CD4-positive, CD25-positive, alpha-beta regulatory T cell (primary cell): Measurements from ENCODE around the gene ZNF281. TPM values are rescaled to one million over a fixed set of nuclear protein-coding genes. Genes with fewer than 3 reads are reported as not detected.
A peak's percentile ranks its signal among the peaks of the same experiment; 100 is the strongest.
"Not testable (repeated sequence)": the region's sequence is repeated elsewhere in the genome, so short reads cannot be mapped to it uniquely, and the experiment has no call there.

Experiments
- ATAC-seq, 2 donors: fragments of 150-1000 bp; cut with Tn5 transposase; one replicate each; pipeline ENCODE4 v1.10.0; 2021; ENCODE audit warnings: low read depth in 2 of 2, moderate number of reproducible peaks in 2 of 2, moderate library complexity in 1 of 2
- DNase-seq, 3 donors: peaks; one replicate each; pipeline versions ENCODE4 v3.0.0 to v3.0.0-alpha.2; 2012 to 2022; ENCODE audit warnings: mixed read lengths in 1 of 3
- H3K27ac ChIP-seq: one replicate; pipeline ENCODE4 v1.7.0; 2013; ENCODE audit warnings: mild to moderate bottlenecking, low read length; ENCODE audit not compliant: insufficient read depth, poor library complexity, severe bottlenecking
- H3K27me3 ChIP-seq: one replicate; pipeline ENCODE4 v1.7.0; 2013; ENCODE audit warnings: low read length; ENCODE audit not compliant: control insufficient read depth, insufficient read depth
- H3K36me3 ChIP-seq: one replicate; pipeline ENCODE4 v1.7.0; 2013; ENCODE audit warnings: mild to moderate bottlenecking, low read length, moderate library complexity; ENCODE audit not compliant: control insufficient read depth, insufficient read depth
- H3K4me1 ChIP-seq: 2 replicates; pipeline ENCODE4 v1.7.0; 2013; ENCODE audit warnings: mild to moderate bottlenecking, low read length; ENCODE audit not compliant: insufficient read depth, control insufficient read depth, poor library complexity, severe bottlenecking
- H3K4me3 ChIP-seq: one replicate; pipeline ENCODE4 v1.7.0; 2013; ENCODE audit warnings: low read depth, mild to moderate bottlenecking, low read length, moderate library complexity
- H3K9me3 ChIP-seq, 2 experiments: 1 replicate in 1 of 2; 2 replicates in 1 of 2; pipeline ENCODE4 v1.7.0; 2013; ENCODE audit warnings: low read length in 2 of 2, mild to moderate bottlenecking in 1 of 2, moderate library complexity in 1 of 2; ENCODE audit not compliant: control insufficient read depth in 2 of 2
- H3K27ac Mint-ChIP-seq, 3 donors: one replicate each; pipeline ENCODE4 v1.8.0; 2020 to 2022; ENCODE audit warnings: mild to moderate bottlenecking in 3 of 3, mixed read lengths in 3 of 3, moderate library complexity in 2 of 3
- H3K27me3 Mint-ChIP-seq: one replicate; pipeline ENCODE4 v1.8.0; 2022; ENCODE audit warnings: mild to moderate bottlenecking, mixed read lengths
- H3K36me3 Mint-ChIP-seq: one replicate; pipeline ENCODE4 v1.8.0; 2020; ENCODE audit warnings: mixed read lengths
- H3K4me1 Mint-ChIP-seq, 4 donors: one replicate each; pipeline ENCODE4 v1.8.0; 2020 to 2022; ENCODE audit warnings: mixed read lengths in 4 of 4, mild to moderate bottlenecking in 1 of 4
- H3K4me3 Mint-ChIP-seq, 4 donors: one replicate each; pipeline ENCODE4 v1.8.0; 2020 to 2022; ENCODE audit warnings: mild to moderate bottlenecking in 4 of 4, mixed read lengths in 4 of 4, moderate library complexity in 3 of 4
- H3K9me3 Mint-ChIP-seq, 7 donors: one replicate each; pipeline ENCODE4 v1.8.0; 2020 to 2022; ENCODE audit warnings: mixed read lengths in 7 of 7, mild to moderate bottlenecking in 3 of 7, moderate library complexity in 2 of 7
- polyA plus RNA-seq, 4 donors: library from polyadenylated mRNA; unstranded; fragments of 300-500 nt; fragmentation: Illumina TruSeq; gene quantifications; one replicate each; pipeline ENCODE4 v1.2.3, GENCODE V29; 2021
- total RNA-seq: library from RNA; stranded (reverse); gene quantifications from one replicate; pipeline ENCODE4 v1.2.3, GENCODE V29; 2022

The ZNF281 gene
- total and polyA plus RNA-seq, 5 donors from 2014 or later: 27.9 to 41.9 (median 33.1) TPM

- Histone ChIP-seq H3K27me3 (no peaks in the 10 kb centered on the region), H3K4me3 (no peak overlapping the region), H3K4me1 (peaks cover 11% of the 10 kb centered on the region), H3K9me3 (no peaks in the 10 kb centered on the region), H3K36me3 (no peaks in the 10 kb centered on the region), H3K27ac (no peak overlapping the region)
- H3K4me1 Mint-ChIP-seq: peaks cover 5 to 19% (median 12%) of the 10 kb centered on the region in 4 donors
- H3K27ac Mint-ChIP-seq: no peak overlapping the region
- ATAC-seq: no peak
- H3K36me3 Mint-ChIP-seq: no peaks in the 10 kb centered on the region
- DNase-seq: no peak
- H3K27me3 Mint-ChIP-seq: peaks cover 4% of the 10 kb centered on the region
- H3K9me3 Mint-ChIP-seq: peaks cover 0 to 2% (median 0%) of the 10 kb centered on the region in 7 donors
- H3K4me3 Mint-ChIP-seq: no peak overlapping the region
These were observed 4.8 kb upstream of the ZNF281 start for GRCh38 chr1:200414657-200415056.

- ATAC-seq, H3K36me3 Mint-ChIP-seq: not testable (repeated sequence)
These were observed 3.9 kb upstream of the ZNF281 start for GRCh38 chr1:200413766-200414165.

GRCh38 chr1:200411406-200412257 lies 1.8 kb upstream of the ZNF281 start:
- H3K9me3 ChIP-seq: no peaks in the 10 kb centered on the region
- no peak for DNase-seq
- H3K27ac Mint-ChIP-seq: peak overlapping the region in 1 of 3 donors; percentile 42

More at GRCh38 chr1:200413766-200414165, 3.9 kb upstream of the ZNF281 start:
- peaks cover 16% of the 10 kb centered on the region for H3K4me1 ChIP-seq
- H3K4me3 ChIP-seq, DNase-seq, H3K27ac Mint-ChIP-seq, H3K27me3 Mint-ChIP-seq, H3K36me3 ChIP-seq, H3K27ac ChIP-seq, H3K4me3 Mint-ChIP-seq, H3K27me3 ChIP-seq, H3K9me3 Mint-ChIP-seq, H3K9me3 ChIP-seq: not testable (repeated sequence)
- H3K4me1 Mint-ChIP-seq: peaks cover 5 to 20% (median 16%) of the 10 kb centered on the region in 4 donors

GRCh38 chr1:200410566-200410878 lies 686 bp upstream of the ZNF281 start:
- peaks cover 2% of the 10 kb centered on the region for H3K36me3 ChIP-seq
- peaks cover 44% of the 10 kb centered on the region for H3K4me1 ChIP-seq
- Mint-ChIP-seq H3K36me3 (peaks cover 23% of the 10 kb centered on the region), H3K4me3 (peak overlapping the region; percentile 96 to 100 (median 98)), H3K9me3 (peaks cover 0 to 4% (median 0%) of the 10 kb centered on the region in 7 donors), H3K27me3 (peaks cover 4% of the 10 kb centered on the region), H3K4me1 (peaks cover 17 to 51% (median 43%) of the 10 kb centered on the region in 4 donors), H3K27ac (peak overlapping the region; percentile 90 to 99 (median 97))
- H3K4me3 ChIP-seq: peak overlapping the region; percentile 93
- peak overlapping the region; percentile 78 for H3K27ac ChIP-seq
- DNase-seq (peak; percentile 14 to 63 (median 30)), ATAC-seq (no peak)
- H3K27me3 ChIP-seq: no peaks in the 10 kb centered on the region
- no peaks in the 10 kb centered on the region for H3K9me3 ChIP-seq

More at GRCh38 chr1:200411406-200412257, 1.8 kb upstream of the ZNF281 start:
- H3K27me3 ChIP-seq: no peaks in the 10 kb centered on the region
- H3K9me3 Mint-ChIP-seq: peaks cover 0 to 4% (median 0%) of the 10 kb centered on the region in 7 donors
- H3K4me3 ChIP-seq: no peak overlapping the region
- H3K4me1 Mint-ChIP-seq: peaks cover 11 to 40% (median 34%) of the 10 kb centered on the region in 4 donors
- peaks cover 4% of the 10 kb centered on the region for H3K27me3 Mint-ChIP-seq
- peaks cover 19% of the 10 kb centered on the region for H3K36me3 Mint-ChIP-seq
- ATAC-seq: no peak
- H3K4me1 ChIP-seq: peaks cover 33% of the 10 kb centered on the region
- H3K4me3 Mint-ChIP-seq: peak overlapping the region; percentile 42 to 81 (median 62)
- peak overlapping the region; percentile 0 for H3K27ac ChIP-seq
- peaks cover 2% of the 10 kb centered on the region for H3K36me3 ChIP-seq

- H3K27me3 ChIP-seq: no peaks in the 10 kb centered on the region
- peaks cover 4% of the 10 kb centered on the region for H3K27me3 Mint-ChIP-seq
These were observed 554 bp downstream of the ZNF281 start for GRCh38 chr1:200409203-200409760.

GRCh38 chr1:200406161-200406797 lies 3.6 kb downstream of the ZNF281 start:
- DNase-seq (no peak), ATAC-seq (no peak)
- peaks cover 4% of the 10 kb centered on the region for H3K27me3 Mint-ChIP-seq
- Histone ChIP-seq H3K36me3 (peaks cover 16% of the 10 kb centered on the region), H3K4me3 (peak overlapping the region; percentile 66), H3K27me3 (no peaks in the 10 kb centered on the region), H3K4me1 (peaks cover 46% of the 10 kb centered on the region), H3K27ac (no peak overlapping the region), H3K9me3 (no peaks in the 10 kb centered on the region)
- H3K36me3 Mint-ChIP-seq: peaks cover 27% of the 10 kb centered on the region
- peaks cover 45 to 88% (median 63%) of the 10 kb centered on the region in 4 donors for H3K4me1 Mint-ChIP-seq
- H3K4me3 Mint-ChIP-seq: peak overlapping the region; percentile 62 to 96 (median 78)
- H3K27ac Mint-ChIP-seq: peak overlapping the region in 2 of 3 donors; percentile 64 to 67
- H3K9me3 Mint-ChIP-seq: peaks cover 0 to 4% (median 0%) of the 10 kb centered on the region in 7 donors

More at GRCh38 chr1:200409203-200409760, 554 bp downstream of the ZNF281 start:
- Mint-ChIP-seq H3K9me3 (peaks cover 0 to 4% (median 0%) of the 10 kb centered on the region in 7 donors), H3K4me3 (peak overlapping the region; percentile 96 to 100 (median 98)), H3K4me1 (peaks cover 25 to 60% (median 46%) of the 10 kb centered on the region in 4 donors), H3K36me3 (peaks cover 23% of the 10 kb centered on the region), H3K27ac (peak overlapping the region; percentile 90 to 99 (median 97))
- H3K9me3 ChIP-seq: no peaks in the 10 kb centered on the region
- H3K4me1 ChIP-seq: peaks cover 49% of the 10 kb centered on the region
- H3K4me3 ChIP-seq: peak overlapping the region; percentile 93
- peak overlapping the region; percentile 78 for H3K27ac ChIP-seq
- peaks cover 2% of the 10 kb centered on the region for H3K36me3 ChIP-seq
- peak; percentile 14 to 19 for ATAC-seq
- DNase-seq: peak in 2 of 3 donors; percentile 34 to 57

GRCh38 chr1:200405264-200405663 lies 4.6 kb downstream of the ZNF281 start:
- Mint-ChIP-seq H3K9me3 (peaks cover 0 to 4% (median 0%) of the 10 kb centered on the region in 7 donors), H3K4me3 (peak overlapping the region; percentile 27 to 96 (median 69)), H3K27me3 (peaks cover 4% of the 10 kb centered on the region), H3K27ac (peak overlapping the region in 2 of 3 donors; percentile 64 to 69), H3K4me1 (peaks cover 45 to 82% (median 59%) of the 10 kb centered on the region in 4 donors), H3K36me3 (peaks cover 27% of the 10 kb centered on the region)
- Histone ChIP-seq H3K27me3 (no peaks in the 10 kb centered on the region), H3K4me1 (peaks cover 40% of the 10 kb centered on the region), H3K36me3 (peaks cover 16% of the 10 kb centered on the region), H3K27ac (no peak overlapping the region), H3K4me3 (peak overlapping the region; percentile 66), H3K9me3 (no peaks in the 10 kb centered on the region)
- ATAC-seq (no peak), DNase-seq (peak in 1 of 3 donors; percentile 7)
